Measurements from ENCODE around the gene GXYLT2. TPM values are rescaled to one million over a fixed set of nuclear protein-coding genes. Genes with fewer than 3 reads are reported as not detected.

The GXYLT2 gene
- total RNA-seq, 2 experiments from 2014 or later = not detected

GRCh38 chr3:72887343-72887704, 522 bp upstream of the GXYLT2 start:
- peaks cover 64% of the 10 kb centered on the region for H3K27me3 Mint-ChIP-seq
- POLR2A ChIA-PET = no interaction called here
- no peaks in the 10 kb centered on the region for H3K36me3 Mint-ChIP-seq
- no peaks in the 10 kb centered on the region for H3K9me3 Mint-ChIP-seq
- H3K4me3 Mint-ChIP-seq = peak overlapping the region; percentile 83
- no peak overlapping the region for H3K27ac Mint-ChIP-seq
- ATAC-seq (ENCODE audit: low read depth) (no peak), DNase-seq (no peak)
- H3K4me1 Mint-ChIP-seq = peaks cover 15% of the 10 kb centered on the region

GRCh38 chr3:72888546-72889309, 882 bp downstream of the GXYLT2 start:
- POLR2A ChIA-PET = no interaction called here
- no peaks in the 10 kb centered on the region for H3K9me3 Mint-ChIP-seq
- DNase-seq = no peak

DNA sequence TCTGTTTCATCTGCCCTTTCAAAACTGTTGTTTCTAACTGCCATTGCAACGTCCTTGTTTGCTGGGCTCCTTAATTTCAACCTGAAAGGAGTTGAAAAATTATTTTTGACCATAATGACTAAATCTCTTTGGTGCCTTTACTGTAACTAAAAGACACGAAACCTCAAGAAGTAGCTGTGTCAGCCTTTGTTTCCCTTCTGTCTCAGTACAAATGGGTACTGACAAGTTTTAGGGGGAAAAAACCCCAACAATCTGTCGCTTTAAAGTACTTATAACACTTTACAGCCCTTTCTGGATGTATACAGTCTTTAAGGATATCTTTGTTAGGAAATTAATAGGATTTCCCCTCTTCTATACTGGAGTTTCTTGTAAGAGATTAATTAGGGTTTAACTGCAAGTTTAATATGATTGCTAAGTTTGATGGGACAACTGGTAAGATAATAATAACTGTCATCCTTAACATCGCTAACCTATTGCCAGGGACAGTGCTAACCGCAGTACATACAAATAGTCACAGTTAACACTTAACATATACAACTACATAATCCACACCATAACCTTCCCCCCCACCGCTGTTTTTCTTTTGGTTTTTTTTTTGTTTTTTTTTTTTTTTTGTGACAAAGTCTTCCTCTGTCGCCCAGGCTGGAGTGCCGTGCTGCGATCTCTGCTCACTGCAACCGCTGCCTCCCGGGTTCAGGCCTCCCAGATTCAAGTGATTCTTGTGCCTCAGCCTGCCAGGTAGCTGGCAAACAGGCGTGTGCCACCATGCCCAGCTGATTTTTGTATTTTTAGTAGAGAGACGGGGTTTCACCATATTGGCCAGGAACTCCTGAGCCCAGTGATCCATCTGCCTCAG, 1.7 kb downstream of the GXYLT2 start:
- POLR2A ChIA-PET = no interaction called here
- no peaks in the 10 kb centered on the region for H3K9me3 Mint-ChIP-seq
- ATAC-seq (ENCODE audit: low read depth) = no peak
- peaks cover 15% of the 10 kb centered on the region for H3K4me1 Mint-ChIP-seq
- no peak for DNase-seq
- no peak overlapping the region for H3K27ac Mint-ChIP-seq
- peaks cover 61% of the 10 kb centered on the region for H3K27me3 Mint-ChIP-seq
- H3K36me3 Mint-ChIP-seq = no peaks in the 10 kb centered on the region
- H3K4me3 Mint-ChIP-seq = no peak overlapping the region

More at GRCh38 chr3:72888546-72889309, 882 bp downstream of the GXYLT2 start:
- peak overlapping the region; percentile 48 for H3K4me3 Mint-ChIP-seq
- no peaks in the 10 kb centered on the region for H3K36me3 Mint-ChIP-seq
- no peak overlapping the region for H3K27ac Mint-ChIP-seq
- peaks cover 67% of the 10 kb centered on the region for H3K27me3 Mint-ChIP-seq
- peaks cover 15% of the 10 kb centered on the region for H3K4me1 Mint-ChIP-seq
- ATAC-seq (ENCODE audit: low read depth) = no peak

DNA sequence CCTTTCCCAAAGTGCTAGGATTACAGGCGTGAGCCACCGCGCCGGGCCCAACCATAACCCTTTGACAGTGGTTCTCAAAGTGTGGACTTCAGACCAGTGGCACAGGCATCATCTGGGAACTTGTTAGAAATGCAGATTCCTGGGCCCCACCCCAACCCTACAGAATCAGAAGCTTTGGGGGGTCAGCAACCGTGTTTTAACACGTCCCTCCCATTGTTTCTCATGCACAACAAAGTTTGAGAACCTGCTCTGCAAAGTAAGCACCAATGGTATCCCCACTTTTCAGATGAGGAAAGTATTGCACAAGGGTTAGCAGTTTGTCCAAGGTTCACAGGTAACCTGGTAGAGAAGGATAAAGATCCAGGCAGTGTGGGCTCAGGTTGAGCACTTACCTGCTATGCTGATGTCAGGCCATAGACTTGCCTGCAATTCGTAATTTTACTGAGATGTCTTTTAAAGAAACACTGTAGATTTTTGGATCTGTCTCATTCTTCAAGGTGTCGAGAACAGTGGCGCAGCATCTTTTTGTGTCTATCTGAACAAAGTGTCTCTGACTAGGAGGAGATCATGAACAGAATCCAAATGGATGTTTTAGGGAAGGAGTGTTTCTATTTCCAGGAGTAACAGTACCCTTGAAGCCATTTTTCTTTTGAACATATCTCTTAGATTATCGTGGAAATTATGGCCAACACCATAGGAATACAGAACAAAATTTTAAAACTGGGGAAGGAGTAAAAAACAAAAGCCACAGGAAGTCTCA, 2.5 kb downstream of the GXYLT2 start:
- H3K9me3 Mint-ChIP-seq = no peaks in the 10 kb centered on the region
- DNase-seq = no peak
- POLR2A ChIA-PET = no interaction called here
- H3K4me1 Mint-ChIP-seq = peaks cover 15% of the 10 kb centered on the region
- no peaks in the 10 kb centered on the region for H3K36me3 Mint-ChIP-seq
- ATAC-seq (ENCODE audit: low read depth) = no peak
- no peak overlapping the region for H3K4me3 Mint-ChIP-seq
- H3K27ac Mint-ChIP-seq = no peak overlapping the region
- H3K27me3 Mint-ChIP-seq = peaks cover 61% of the 10 kb centered on the region

DNA sequence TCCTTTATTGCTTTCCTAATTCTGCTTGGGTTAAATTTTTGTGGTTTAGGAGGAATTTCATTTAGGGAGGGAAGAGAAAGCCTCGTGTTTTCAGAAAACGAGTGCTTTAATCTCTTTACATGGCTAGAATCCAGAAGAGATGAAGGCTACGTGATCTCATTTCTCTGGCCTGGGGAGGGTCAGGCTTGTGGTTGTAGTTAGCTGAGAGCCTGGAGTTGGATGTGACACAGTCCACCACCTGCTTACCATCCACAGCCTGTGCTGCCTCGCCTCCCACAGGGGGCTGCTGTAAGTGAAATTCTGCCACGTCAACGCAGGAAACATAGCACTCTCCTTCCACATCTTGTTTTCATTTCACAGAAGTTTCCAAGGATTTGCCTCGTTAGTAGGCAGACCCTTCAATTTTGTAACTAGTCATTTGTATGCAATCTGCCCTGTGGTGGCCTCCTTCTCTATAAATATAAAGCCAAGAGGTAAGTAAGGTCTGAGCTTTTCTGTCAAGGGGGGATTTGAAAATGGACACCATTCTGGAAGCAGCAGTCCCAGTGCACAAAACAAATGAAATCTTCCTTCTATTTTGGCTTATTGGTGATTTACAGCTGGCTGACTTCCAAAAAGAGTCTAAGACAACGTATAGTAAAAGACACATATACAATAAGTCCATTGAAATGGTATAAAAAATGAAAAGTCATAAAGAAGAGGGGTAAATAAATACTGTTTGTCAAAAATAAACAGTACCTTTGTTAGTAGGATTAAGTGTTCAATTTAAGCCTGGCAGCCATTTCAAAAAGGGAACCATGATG, 3.4 kb downstream of the GXYLT2 start:
- peaks cover 55% of the 10 kb centered on the region for H3K27me3 Mint-ChIP-seq

GRCh38 chr3:72892081-72892775, 4.4 kb downstream of the GXYLT2 start:
- H3K9me3 Mint-ChIP-seq = no peaks in the 10 kb centered on the region

More for the DNA sequence above, 3.4 kb downstream of the GXYLT2 start:
- Mint-ChIP-seq H3K4me1 (peaks cover 15% of the 10 kb centered on the region), H3K27ac (no peak overlapping the region), H3K9me3 (no peaks in the 10 kb centered on the region), H3K36me3 (no peaks in the 10 kb centered on the region), H3K4me3 (no peak overlapping the region)
- DNase-seq (no peak), ATAC-seq (ENCODE audit: low read depth) (no peak)
- POLR2A ChIA-PET = no interaction called here

DNA sequence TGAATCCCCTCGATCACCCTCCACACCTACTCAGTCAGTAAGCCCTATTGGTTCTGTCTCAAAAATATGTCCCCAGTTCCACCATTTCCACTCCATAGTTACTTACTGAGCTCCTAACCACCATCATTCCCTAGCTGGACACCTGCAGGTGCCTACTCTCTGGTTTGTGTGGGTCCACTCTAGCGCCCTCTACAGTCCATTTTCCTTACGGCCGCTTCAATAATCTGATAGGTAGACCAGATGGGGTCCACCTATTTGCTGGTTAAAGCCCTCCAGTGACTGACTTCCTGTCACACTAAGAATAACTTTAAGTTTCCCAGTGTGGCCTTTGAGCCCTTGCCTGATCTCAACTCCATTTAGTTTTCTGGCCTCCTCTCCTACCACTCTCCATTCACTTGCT, 5.0 kb downstream of the GXYLT2 start:
- Mint-ChIP-seq H3K36me3 (no peaks in the 10 kb centered on the region), H3K9me3 (no peaks in the 10 kb centered on the region), H3K27ac (no peak overlapping the region), H3K27me3 (peaks cover 45% of the 10 kb centered on the region), H3K4me3 (no peak overlapping the region), H3K4me1 (peaks cover 6% of the 10 kb centered on the region)
- ATAC-seq (ENCODE audit: low read depth) = no peak
- DNase-seq = no peak
- POLR2A ChIA-PET = no interaction called here

More at GRCh38 chr3:72892081-72892775, 4.4 kb downstream of the GXYLT2 start:
- H3K4me1 Mint-ChIP-seq = peaks cover 11% of the 10 kb centered on the region
- DNase-seq = no peak
- no peak for ATAC-seq (ENCODE audit: low read depth)
- peaks cover 49% of the 10 kb centered on the region for H3K27me3 Mint-ChIP-seq
- H3K4me3 Mint-ChIP-seq = no peak overlapping the region
- POLR2A ChIA-PET = no interaction called here
- no peaks in the 10 kb centered on the region for H3K36me3 Mint-ChIP-seq
- H3K27ac Mint-ChIP-seq = no peak overlapping the region

- Mint-ChIP-seq H3K27me3 (peaks cover 35% of the 10 kb centered on the region), H3K27ac (no peak overlapping the region), H3K4me3 (no peak overlapping the region), H3K9me3 (no peaks in the 10 kb centered on the region), H3K36me3 (no peaks in the 10 kb centered on the region), H3K4me1 (no peaks in the 10 kb centered on the region)
- ATAC-seq (ENCODE audit: low read depth) (no peak), DNase-seq (no peak)
- POLR2A ChIA-PET = no interaction called here
These were observed 7.2 kb downstream of the GXYLT2 start for GRCh38 chr3:72894976-72895552.

DNA sequence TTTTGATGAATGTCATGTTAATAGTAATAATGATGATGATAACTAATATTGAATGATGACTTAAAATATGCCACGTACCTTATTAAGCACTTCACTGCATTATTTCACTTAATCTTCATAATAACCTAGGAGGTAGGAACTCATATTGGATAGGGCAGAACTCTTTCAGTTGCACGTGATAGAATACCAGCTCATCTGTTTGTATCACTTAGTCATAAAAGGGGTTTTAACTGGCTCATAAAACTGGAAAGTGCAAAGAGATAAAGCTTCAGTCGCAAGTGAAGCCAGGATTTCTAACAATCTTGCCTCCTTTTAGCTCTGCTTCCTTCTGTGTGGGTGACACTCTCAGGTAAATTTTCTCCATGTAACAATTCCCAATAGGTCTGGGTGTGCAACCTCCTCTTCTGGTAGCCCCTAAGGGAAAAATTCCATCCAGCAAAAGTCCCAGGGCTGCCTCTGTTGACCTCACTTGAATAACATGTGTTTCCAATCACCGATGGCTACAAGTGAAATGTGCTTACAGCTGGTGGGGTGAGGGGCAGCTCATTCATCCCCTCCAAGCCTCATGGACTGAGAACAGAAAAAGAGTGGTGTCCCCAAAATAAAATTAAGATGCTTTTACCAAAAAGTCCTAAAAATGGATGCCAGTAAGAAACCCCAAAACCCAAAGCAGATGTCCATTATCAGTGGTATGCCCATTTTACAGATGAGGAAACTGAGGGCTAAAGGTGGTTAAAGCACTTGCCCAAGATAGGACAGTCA, 9.3 kb downstream of the GXYLT2 start:
- POLR2A ChIA-PET = no interaction called here
- no peaks in the 10 kb centered on the region for H3K4me1 Mint-ChIP-seq
- H3K36me3 Mint-ChIP-seq = no peaks in the 10 kb centered on the region
- H3K27me3 Mint-ChIP-seq = peaks cover 18% of the 10 kb centered on the region
- ATAC-seq (ENCODE audit: low read depth) = no peak
- H3K9me3 Mint-ChIP-seq = no peaks in the 10 kb centered on the region
- no peak for DNase-seq
- no peak overlapping the region for H3K27ac Mint-ChIP-seq
- no peak overlapping the region for H3K4me3 Mint-ChIP-seq

- ATAC-seq (ENCODE audit: low read depth) = no peak
- Mint-ChIP-seq H3K4me1 (no peaks in the 10 kb centered on the region), H3K9me3 (no peaks in the 10 kb centered on the region), H3K36me3 (no peaks in the 10 kb centered on the region), H3K27ac (no peak overlapping the region), H3K27me3 (peaks cover 13% of the 10 kb centered on the region), H3K4me3 (no peak overlapping the region)
- DNase-seq = no peak
- POLR2A ChIA-PET = no interaction called here
These were observed 9.8 kb downstream of the GXYLT2 start for GRCh38 chr3:72897758-72898007.

- POLR2A ChIA-PET = no interaction called here
- H3K36me3 Mint-ChIP-seq = no peaks in the 10 kb centered on the region
- no peak overlapping the region for H3K4me3 Mint-ChIP-seq
- peaks cover 11% of the 10 kb centered on the region for H3K27me3 Mint-ChIP-seq
- no peaks in the 10 kb centered on the region for H3K9me3 Mint-ChIP-seq
- DNase-seq = no peak
- ATAC-seq (ENCODE audit: low read depth) = no peak
- H3K27ac Mint-ChIP-seq = no peak overlapping the region
- H3K4me1 Mint-ChIP-seq = no peaks in the 10 kb centered on the region
These were observed 11.5 kb downstream of the GXYLT2 start for GRCh38 chr3:72899349-72899765.

GRCh38 chr3:72900048-72900447, 12.2 kb downstream of the GXYLT2 start:
- Mint-ChIP-seq H3K36me3 (no peaks in the 10 kb centered on the region), H3K27me3 (peaks cover 11% of the 10 kb centered on the region), H3K4me1 (no peaks in the 10 kb centered on the region), H3K27ac (no peak overlapping the region), H3K4me3 (no peak overlapping the region), H3K9me3 (no peaks in the 10 kb centered on the region)
- DNase-seq = no peak
- POLR2A ChIA-PET = no interaction called here
- ATAC-seq (ENCODE audit: low read depth) = no peak
